ENCODE results near the gene PDS5B.
A peak's percentile ranks its signal among the peaks of the same experiment; 100 is the strongest.
"Not testable (repeated sequence)": the region's sequence is repeated elsewhere in the genome, so short reads cannot be mapped to it uniquely, and the experiment has no call there.

PDS5B gene

DNA sequence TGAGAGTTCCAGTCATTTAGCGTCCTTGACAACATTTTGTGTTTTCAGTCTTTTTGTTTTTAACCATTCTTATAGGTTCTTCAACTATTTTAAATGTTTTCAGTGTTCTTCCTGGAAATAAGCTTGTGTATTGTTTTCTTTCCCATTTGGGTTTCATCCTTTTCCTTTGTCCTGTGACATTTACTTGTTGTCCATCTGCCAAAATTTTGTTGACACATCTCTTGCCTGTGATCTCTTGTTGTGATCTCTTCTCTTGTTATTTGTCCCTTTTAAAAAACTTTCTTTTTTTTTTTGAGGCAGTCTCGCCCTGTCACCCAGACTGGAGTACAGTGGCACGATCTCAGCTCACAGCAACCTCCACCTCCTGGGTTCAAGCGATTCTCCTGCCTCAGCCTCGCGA, 96.5 kb downstream of the PDS5B start:
- in situ Hi-C loops (cut with HindIII; ENCODE audit: low pct_ligation_motif_present, low pct_unique_long_range_greater_than_20kb, low sequenced_read_pairs): no loop called here
- no peak for DNase-seq

DNA sequence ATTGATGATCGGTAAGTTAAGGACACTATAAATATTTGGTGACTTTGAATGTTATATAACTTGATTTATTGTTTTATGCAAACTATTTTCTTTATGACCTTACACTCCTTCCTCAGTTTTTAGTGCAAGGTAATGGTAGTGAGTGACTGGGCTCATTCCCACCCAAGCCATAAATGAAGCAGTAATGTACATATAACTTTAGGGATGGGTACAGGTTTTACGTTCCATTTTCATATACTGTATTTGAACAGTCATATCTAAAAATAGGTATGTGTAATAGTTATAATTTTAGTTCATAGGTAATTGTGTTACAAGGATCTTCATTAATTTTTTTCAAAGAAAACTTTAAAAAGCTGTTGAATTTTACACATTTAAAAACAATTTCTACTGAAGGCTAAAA, 101.0 kb downstream of the PDS5B start:
- in situ Hi-C loops (cut with HindIII; ENCODE audit: low pct_ligation_motif_present, low pct_unique_long_range_greater_than_20kb, low sequenced_read_pairs): no loop called here
- DNase-seq: no peak

DNA sequence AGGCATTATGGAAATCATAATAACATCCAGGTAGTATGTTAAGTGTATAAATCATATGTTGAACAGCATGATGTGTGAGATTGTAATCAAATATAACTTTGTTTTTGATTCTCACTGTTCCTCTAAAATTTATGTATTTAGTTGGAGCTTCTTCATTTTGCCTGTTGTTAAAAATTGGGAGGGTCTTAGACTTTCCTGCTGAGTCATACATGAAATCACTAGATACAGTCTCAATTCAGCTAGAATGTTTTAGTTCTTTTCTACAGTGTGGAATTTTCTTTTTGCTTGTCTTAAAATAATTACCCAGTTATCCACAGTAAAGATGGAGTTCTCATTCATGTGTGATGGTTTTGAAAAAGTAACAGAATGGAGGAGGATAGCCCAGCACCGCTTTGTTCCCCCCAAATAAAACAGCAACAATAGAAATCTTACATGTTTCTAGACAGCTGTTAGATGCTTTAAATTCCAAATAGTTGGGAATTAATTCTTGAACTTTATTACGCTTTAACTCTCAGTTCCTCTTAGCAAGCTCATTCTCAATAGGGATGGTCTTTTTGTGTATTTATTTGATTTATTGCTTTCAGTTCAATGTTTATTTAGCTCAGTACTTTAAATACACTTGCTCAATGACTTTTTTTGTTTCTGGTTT, 109.5 kb downstream of the PDS5B start:
- in situ Hi-C loops (cut with HindIII; ENCODE audit: low pct_ligation_motif_present, low pct_unique_long_range_greater_than_20kb, low sequenced_read_pairs): no loop called here
- no peak for DNase-seq

DNA sequence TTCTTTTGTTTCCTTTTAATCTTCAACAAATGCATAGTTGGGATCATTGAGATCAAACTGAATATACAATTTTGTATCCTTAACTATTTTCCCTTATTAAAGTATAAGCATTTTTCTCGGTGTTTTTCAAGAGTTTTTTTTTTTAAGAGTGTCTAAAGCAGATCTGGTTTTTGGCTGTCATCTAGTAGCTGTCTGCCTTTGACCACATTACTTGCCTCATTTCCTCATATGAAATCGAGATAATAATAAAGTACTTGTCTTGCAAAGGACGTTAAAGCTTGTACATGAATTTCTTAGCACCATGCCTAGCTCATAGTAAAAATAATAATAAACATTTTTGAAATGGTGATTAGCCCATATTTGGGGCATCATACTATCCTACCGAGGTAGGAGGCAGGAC, 121.2 kb downstream of the PDS5B start:
- in situ Hi-C loops (cut with HindIII; ENCODE audit: low pct_ligation_motif_present, low pct_unique_long_range_greater_than_20kb, low sequenced_read_pairs): no loop called here
- no peak for DNase-seq

DNA sequence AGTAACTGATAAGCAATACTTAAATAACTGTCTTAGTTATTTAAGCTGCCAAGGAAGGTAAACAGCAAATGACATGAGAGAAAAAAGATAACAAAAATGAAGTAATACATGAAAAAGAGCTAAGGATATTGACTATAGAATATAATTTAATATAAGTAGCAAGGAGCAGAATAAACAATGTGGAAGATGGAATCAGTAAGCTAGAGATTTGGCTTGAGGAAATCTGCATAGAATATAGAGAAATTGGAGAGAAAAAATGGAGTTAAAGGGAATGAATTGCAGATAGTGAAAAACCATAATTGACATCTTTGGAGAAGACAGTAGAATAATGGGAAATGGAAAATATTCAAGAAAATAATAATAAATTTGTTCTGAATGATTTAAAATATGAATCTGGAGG, 127.1 kb downstream of the PDS5B start:
- DNase-seq: no peak
- in situ Hi-C loops (cut with HindIII; ENCODE audit: low pct_ligation_motif_present, low pct_unique_long_range_greater_than_20kb, low sequenced_read_pairs): no loop called here

DNA sequence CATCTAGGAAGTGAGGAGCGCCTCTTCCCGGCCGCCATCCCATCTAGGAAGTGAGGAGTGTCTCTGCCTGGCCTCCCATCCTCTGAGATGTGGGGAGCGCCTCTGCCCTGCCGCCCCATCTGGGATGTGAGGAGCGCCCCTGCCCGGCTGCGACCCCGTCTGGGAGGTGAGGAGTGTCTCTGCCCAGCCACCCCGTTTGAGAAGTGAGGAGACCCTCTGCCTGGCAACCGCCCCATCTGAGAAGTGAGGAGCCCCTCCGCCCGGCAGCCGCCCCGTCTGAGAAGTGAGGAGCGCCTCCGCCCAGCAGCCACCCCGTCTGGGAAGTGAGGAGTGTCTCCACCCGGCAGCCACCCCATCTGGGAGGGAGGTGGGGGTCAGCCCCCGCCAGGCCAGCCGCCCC, 129.9 kb downstream of the PDS5B start:
- in situ Hi-C loops (cut with HindIII; ENCODE audit: low pct_ligation_motif_present, low pct_unique_long_range_greater_than_20kb, low sequenced_read_pairs); DNase-seq: not testable (repeated sequence)

DNA sequence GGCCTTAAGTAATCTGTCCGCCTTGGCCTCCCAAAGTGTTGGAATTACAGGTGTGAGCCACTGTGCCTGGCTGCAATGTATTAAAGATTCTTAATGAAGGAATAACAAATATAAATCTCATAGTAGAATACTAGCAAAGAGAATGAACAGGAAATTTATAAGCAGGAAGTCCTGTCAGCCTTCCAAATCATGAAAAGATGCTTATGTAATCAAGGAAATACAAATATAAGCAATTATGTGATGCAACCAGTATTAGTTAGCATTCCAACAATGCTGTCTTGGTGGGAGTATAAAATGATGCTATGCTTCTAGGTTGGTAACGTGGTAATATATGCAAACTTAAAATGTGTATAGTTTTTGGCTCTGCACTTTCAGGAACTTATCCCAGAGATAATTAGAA, 133.8 kb downstream of the PDS5B start:
- no peak for DNase-seq
- in situ Hi-C loops (cut with HindIII; ENCODE audit: low pct_ligation_motif_present, low pct_unique_long_range_greater_than_20kb, low sequenced_read_pairs): no loop called here

DNA sequence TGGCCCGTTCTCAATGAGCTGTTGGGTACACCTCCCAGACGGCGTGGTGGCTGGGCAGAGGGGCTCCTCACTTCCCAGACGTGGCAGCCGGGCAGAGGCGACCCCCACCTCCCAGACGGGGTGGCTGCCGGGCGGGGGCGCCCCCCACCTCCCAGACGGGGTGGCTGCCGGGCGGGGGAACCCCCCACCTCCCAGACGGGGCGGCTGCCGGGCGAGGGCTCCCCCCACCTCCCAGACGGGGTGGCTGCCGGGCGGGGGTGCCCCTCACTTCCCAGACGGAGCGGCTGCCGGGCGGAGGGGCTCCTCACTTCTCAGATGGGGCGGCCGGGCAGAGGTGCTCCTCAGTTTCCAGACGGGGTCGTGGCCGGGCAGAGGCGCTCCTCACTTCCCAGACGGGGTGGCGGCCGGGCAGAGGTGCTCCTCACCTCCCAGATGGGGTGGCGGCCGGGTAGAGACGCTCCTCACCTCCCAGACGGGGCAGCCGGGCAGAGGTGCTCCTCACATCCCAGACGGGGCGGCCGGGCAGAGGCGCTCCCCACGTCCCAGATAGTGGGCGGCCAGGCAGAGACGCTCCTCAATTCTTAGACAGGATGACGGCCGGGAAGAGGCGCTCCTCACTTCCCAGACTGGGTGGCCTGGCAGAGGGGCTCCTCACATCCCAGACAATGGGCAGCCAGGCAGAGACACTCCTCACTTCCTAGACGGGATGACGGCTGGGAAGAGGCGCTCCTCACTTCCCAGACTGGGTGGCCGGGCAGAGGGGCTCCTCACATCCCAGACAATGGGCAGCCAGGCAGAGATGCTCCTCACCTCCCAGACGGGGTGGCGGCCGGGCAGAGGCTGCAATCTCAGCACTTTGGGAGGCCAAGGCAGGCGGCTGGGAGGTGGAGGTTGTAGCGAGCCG, 135.1 kb downstream of the PDS5B start:
- DNase-seq; in situ Hi-C loops (cut with HindIII; ENCODE audit: low pct_ligation_motif_present, low pct_unique_long_range_greater_than_20kb, low sequenced_read_pairs): not testable (repeated sequence)

DNA sequence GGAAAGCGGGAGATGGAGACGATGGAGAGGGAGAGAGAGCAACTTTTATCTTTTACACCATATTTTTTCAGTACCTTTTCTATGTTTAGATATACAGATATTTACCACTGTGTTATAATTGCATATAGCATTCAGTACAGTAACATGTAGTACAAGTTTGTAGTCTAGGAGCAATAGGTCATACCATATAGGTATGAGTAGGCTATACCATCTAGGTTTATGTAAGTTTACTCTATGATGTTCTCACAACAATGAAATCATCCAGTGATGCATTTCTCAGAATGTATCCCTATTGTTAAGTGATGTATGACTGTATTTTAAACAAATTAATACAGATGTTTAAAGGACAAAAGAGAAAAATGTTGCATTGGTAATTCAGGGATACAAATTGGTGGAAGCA, 136.1 kb downstream of the PDS5B start:
- in situ Hi-C loops (cut with HindIII; ENCODE audit: low pct_ligation_motif_present, low pct_unique_long_range_greater_than_20kb, low sequenced_read_pairs): no loop called here
- DNase-seq: no peak

DNA sequence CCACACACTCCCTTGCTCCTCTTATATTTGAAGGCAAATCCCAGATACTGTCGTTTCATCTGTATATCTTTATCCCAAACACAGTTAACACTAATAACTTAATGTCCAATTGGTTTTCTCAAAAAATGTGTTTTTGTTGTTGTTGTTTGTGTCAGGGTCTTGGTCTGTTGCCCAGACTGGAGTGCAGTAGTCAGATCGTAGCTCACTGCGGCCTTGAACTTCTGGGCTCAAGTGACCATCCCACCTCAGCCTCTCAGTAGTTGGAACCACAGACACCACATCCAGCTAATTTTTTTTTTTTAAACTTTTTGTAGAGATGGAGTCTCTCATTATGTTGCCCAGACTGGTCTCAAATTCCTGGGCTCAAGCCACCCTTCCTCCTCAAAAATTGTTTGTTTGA, 137.7 kb downstream of the PDS5B start:
- DNase-seq: no peak
- in situ Hi-C loops (cut with HindIII; ENCODE audit: low pct_ligation_motif_present, low pct_unique_long_range_greater_than_20kb, low sequenced_read_pairs): no loop called here

DNA sequence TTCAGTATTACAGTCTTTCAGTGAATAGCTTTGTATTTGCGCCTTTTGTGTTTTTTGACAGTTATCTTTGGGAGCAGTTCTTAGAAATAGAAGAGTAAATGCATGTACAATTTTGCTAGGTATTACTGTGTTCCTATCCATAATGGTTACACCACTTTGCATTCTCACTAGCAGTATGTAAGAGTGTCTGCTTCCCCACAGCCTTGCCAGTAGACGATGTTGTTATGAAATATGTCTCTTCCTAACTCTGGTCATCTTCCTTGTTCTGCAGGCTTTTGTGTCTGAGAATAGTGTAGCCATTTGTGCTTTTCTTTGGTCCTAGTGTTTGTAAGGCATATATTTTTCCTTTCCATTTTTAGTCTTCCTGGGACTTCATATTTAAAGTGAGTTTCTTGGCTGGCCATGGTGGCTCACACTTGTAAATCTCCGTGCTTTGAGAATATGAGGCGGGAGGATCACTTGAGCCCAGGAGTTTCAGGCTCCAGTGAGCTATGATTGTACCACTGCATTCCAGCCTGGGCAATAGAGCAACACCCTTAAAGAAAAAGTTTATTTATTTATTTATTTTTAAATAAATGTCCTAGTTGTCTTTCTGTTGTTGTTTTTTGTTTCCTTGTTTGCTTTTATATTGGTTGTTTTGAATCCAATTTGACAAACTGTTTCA, 140.3 kb downstream of the PDS5B start:
- in situ Hi-C loops (cut with HindIII; ENCODE audit: low pct_ligation_motif_present, low pct_unique_long_range_greater_than_20kb, low sequenced_read_pairs): loop anchor here (25.0 kb wide), 1 partner anchor 186 kb away; no protein-coding TSS in a partner anchor
- no peak for DNase-seq

DNA sequence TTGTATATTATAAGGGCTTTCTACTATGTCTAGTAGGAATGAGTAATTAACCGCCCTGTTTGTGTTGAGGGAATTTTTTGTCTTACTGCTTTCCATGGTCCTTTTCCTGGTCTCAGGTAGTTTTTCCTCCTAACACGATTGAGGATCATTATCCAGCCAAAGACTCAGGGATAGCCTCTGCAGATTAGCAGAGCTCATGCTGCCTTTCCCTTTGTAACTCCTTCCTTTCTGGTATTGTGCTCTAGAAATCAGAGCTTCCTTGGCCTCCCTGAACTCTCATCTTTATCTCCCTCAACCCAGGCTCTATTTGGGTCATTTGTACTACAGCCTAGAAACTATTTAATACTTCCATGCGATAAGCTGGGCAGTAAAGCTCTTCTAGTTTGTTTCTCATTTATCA, 142.1 kb downstream of the PDS5B start:
- in situ Hi-C loops (cut with HindIII; ENCODE audit: low pct_ligation_motif_present, low pct_unique_long_range_greater_than_20kb, low sequenced_read_pairs): loop anchor here (25.0 kb wide), 1 partner anchor 184 kb away; no protein-coding TSS in a partner anchor

DNA sequence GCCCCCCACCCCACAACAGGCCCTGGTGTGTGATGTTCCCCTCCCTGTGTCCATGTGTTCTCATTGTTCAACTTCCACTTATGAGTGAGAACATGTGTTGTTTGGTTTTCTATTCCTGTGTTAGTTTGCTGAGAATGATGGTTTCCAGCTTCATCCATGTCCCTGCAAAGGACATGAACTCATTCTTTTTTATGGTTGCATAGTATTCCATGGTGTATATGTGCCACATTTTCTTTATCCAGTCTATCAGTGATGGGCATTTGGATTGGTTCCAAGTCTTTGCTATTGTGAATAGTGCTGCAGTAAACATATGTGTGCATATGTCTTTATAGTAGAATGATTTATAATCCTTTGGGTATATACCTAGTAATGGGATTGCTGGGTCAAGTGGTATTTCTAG, 142.8 kb downstream of the PDS5B start:
- in situ Hi-C loops (cut with HindIII; ENCODE audit: low pct_ligation_motif_present, low pct_unique_long_range_greater_than_20kb, low sequenced_read_pairs): loop anchor here (25.0 kb wide), 1 partner anchor 183 kb away; no protein-coding TSS in a partner anchor
- not testable (repeated sequence) for DNase-seq

More for the DNA sequence above, 142.1 kb downstream of the PDS5B start:
- DNase-seq: no peak

DNA sequence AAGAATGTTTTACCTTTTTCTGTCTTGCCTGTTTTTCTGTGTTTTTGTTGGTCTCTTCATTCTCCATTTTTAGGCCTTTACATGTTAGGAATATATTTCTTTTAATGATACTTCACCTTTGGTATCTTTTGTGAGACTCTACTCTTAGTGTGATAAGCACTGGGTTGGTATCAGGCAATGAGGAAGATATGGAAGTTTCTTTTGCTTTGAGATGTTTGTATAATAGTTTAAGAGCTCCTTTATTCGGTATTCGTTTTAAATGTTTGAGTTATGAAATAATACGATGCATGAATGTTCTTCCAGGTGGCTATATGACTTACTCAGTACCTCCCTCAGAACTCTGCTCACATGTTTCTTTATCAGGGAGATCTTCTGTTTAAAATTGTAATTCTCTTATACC, 144.8 kb downstream of the PDS5B start:
- no peak for DNase-seq
- in situ Hi-C loops (cut with HindIII; ENCODE audit: low pct_ligation_motif_present, low pct_unique_long_range_greater_than_20kb, low sequenced_read_pairs): loop anchor here (25.0 kb wide), 1 partner anchor 181 kb away; no protein-coding TSS in a partner anchor

DNA sequence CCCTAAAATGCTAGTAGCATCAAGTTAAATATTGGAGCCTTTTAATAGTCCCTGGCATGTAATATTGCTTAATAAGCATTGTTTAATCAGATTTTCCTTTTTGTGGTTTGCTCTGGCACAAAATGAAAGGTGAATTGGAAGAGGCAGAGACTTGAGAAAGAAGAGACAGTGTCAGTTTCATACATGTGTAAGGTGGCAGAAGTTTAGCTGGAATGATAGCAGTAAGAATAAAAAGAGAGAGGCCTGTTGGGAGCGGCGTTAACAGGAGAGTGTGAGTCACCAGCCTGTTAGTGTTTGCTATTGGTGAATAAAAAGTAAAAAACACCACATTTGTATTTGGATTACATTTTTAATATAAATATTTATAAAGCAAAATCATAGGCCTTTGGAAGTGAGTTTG, 145.3 kb downstream of the PDS5B start:
- DNase-seq: peak; percentile 14

DNA sequence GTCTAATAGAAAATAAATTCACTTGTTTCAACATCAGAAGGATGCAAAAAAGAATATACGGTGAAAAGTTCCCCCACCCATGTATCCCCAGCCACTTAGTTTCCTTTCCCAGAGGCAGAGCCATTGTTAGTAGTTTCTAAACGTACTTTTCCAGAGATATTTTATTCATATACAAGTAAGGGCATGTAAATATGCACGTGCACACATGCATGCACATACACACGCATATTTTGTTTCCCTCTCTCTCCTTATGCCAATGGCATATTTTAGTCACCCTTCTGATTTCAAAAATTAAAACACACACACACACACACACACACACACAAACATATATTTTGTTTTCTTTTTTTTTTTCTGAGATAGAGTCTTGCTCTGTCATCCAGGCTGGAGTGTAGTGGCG, 147.4 kb downstream of the PDS5B start:
- in situ Hi-C loops (cut with HindIII; ENCODE audit: low pct_ligation_motif_present, low pct_unique_long_range_greater_than_20kb, low sequenced_read_pairs): loop anchor here (25.0 kb wide), 1 partner anchor 179 kb away; no protein-coding TSS in a partner anchor
- no peak for DNase-seq

More for the DNA sequence above, 145.3 kb downstream of the PDS5B start:
- in situ Hi-C loops (cut with HindIII; ENCODE audit: low pct_ligation_motif_present, low pct_unique_long_range_greater_than_20kb, low sequenced_read_pairs): loop anchor here (25.0 kb wide), 1 partner anchor 181 kb away; no protein-coding TSS in a partner anchor

DNA sequence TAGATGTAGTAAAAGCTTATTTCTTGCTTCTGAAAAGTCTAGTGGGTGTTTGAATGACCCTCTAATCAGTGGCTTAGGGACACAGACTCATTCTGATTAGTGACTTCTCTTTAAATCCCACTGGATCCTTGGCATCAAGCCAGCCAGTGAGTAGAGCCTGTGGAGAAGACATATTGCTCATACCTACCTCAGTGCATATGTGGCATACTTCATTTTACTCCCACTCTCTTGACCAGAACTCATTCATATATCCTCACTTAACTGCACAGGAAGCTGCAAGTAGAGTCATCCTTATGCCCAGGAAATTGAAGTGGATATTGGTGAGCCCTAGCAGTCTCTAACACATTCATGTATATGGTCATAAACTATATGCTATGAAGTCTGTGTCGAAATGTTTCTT, 148.3 kb downstream of the PDS5B start:
- DNase-seq: peak; percentile 22
- in situ Hi-C loops (cut with HindIII; ENCODE audit: low pct_ligation_motif_present, low pct_unique_long_range_greater_than_20kb, low sequenced_read_pairs): loop anchor here (25.0 kb wide), 1 partner anchor 178 kb away; no protein-coding TSS in a partner anchor

DNA sequence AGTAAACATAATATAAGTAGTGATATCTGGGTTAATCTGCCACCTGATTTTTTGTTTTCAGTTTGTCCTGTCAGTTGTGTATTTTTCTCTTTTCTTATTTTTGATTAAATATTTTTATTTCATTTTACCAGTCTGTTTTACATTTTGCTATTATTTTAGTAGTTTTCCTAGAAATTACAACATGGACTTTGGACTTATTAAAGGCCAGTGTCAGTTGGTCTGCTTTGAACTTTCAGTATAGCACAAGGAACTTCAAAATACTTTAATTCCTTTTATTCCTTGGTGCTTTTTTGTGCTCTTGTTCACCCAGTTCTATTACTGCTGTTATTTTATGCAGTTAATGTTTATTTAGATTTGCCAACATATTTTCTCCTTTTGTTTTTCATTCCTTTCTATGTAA, 149.6 kb downstream of the PDS5B start:
- DNase-seq: no peak
- in situ Hi-C loops (cut with HindIII; ENCODE audit: low pct_ligation_motif_present, low pct_unique_long_range_greater_than_20kb, low sequenced_read_pairs): loop anchor here (25.0 kb wide), 1 partner anchor 176 kb away; no protein-coding TSS in a partner anchor

DNA sequence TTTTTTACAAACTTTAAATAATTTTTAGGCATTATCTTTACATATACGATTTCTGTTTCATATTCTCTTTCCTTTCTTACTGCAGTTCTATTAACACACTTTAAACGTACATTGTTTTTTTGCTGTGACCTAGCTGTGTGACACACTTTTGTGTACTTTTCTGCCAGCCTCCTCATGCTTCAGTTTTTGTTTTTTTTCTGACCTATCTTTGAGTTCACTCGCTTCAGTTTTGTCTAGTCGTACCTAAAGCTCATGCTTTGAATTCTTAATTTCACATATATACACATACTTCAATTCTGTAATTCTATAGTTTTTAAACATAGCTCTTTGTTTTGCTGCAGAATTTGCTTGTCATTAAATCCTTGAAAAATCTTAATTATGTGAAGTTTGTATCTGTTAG, 150.4 kb downstream of the PDS5B start:
- peak; percentile 21 for DNase-seq
- in situ Hi-C loops (cut with HindIII; ENCODE audit: low pct_ligation_motif_present, low pct_unique_long_range_greater_than_20kb, low sequenced_read_pairs): loop anchor here (25.0 kb wide), 1 partner anchor 176 kb away; no protein-coding TSS in a partner anchor

All from ACHN (cell line).